SK-N-SH treated with all-trans-retinoic acid at 6 μM for 48 hours (cell line): ENCODE results near the gene PEMT.

Experiments used
- ATAC-seq: fragments of 200-7000 bp; cut with Tn5 transposase; 3 replicates; pipeline ENCODE4 v1.9.1; 2020; ENCODE audit warnings: mild to moderate bottlenecking, moderate library complexity
- BACH2 ChIP-seq: fragments of 250-450 bp; sonication (Bioruptor Pico); IDR thresholded peaks from 2 replicates; pipeline ENCODE4 v1.9.0; 2021; ENCODE audit warnings: mild to moderate bottlenecking, borderline replicate concordance
- CSDC2 ChIP-seq: fragments of 250-450 bp; sonication (Bioruptor Pico); IDR thresholded peaks from 2 replicates; pipeline ENCODE4 v1.5.0; 2020; ENCODE audit warnings: mild to moderate bottlenecking, moderate library complexity
- ESRRG ChIP-seq: fragments of 250-450 bp; sonication (Bioruptor Pico); IDR thresholded peaks from 2 replicates; pipeline ENCODE4 v1.6.1; 2021; ENCODE audit warnings: mild to moderate bottlenecking
- GLIS3 ChIP-seq: fragments of 250-450 bp; sonication (Bioruptor Pico); IDR thresholded peaks from 2 replicates; pipeline ENCODE4 v1.5.0; 2020; ENCODE audit warnings: mild to moderate bottlenecking, moderate library complexity
- OSR1 ChIP-seq: fragments of 250-450 bp; sonication (Bioruptor Pico); IDR thresholded peaks from 2 replicates; pipeline ENCODE4 v1.8.0; 2022; ENCODE audit warnings: moderate library complexity, mild to moderate bottlenecking, inconsistent platforms
- PPARA ChIP-seq: fragments of 250-450 bp; sonication (Bioruptor Pico); IDR thresholded peaks from 2 replicates; pipeline ENCODE4 v1.5.0; 2020; ENCODE audit warnings: mild to moderate bottlenecking, borderline replicate concordance
- SNAI2 ChIP-seq: fragments of 250-450 bp; sonication (Bioruptor Pico); IDR thresholded peaks from 2 replicates; pipeline ENCODE4 v1.5.0; 2020; ENCODE audit warnings: mild to moderate bottlenecking, moderate library complexity
- TCF4 ChIP-seq: fragments of 250-450 bp; sonication (Bioruptor Pico); IDR thresholded peaks from 2 replicates; pipeline ENCODE4 v1.8.0; 2021; ENCODE audit warnings: mild to moderate bottlenecking, moderate library complexity, borderline replicate concordance
- TOX ChIP-seq: fragments of 250-450 bp; sonication (Bioruptor Pico); IDR thresholded peaks from 2 replicates; pipeline ENCODE4 v1.8.0; 2021; ENCODE audit warnings: mild to moderate bottlenecking, moderate library complexity, borderline replicate concordance
- ZC3H10 ChIP-seq: fragments of 250-450 bp; sonication (Bioruptor Pico); IDR thresholded peaks from 2 replicates; pipeline ENCODE4 v1.5.1; 2021; ENCODE audit warnings: mild to moderate bottlenecking, moderate library complexity
- ZFP3 ChIP-seq: fragments of 250-450 bp; sonication (Bioruptor Pico); IDR thresholded peaks from 2 replicates; pipeline ENCODE4 v1.5.0; 2020; ENCODE audit warnings: mild to moderate bottlenecking, moderate library complexity
- ZFP30 ChIP-seq: fragments of 450-650 bp; formaldehyde crosslinking; IDR thresholded peaks from 2 replicates; pipeline ENCODE4 v1.5.0; 2022; ENCODE audit warnings: mild to moderate bottlenecking, moderate library complexity
- ZNF565 ChIP-seq: fragments of 450-650 bp; formaldehyde crosslinking; conservative IDR thresholded peaks from 2 replicates; pipeline ENCODE4 v1.5.0; 2020; ENCODE audit warnings: low read depth, mild to moderate bottlenecking, moderate library complexity
- ZNF70 ChIP-seq: fragments of 450-650 bp; formaldehyde crosslinking; IDR thresholded peaks from 2 replicates; pipeline ENCODE4 v1.5.0; 2020; ENCODE audit warnings: mild to moderate bottlenecking, moderate library complexity
- ZNF8 ChIP-seq: fragments of 450-650 bp; formaldehyde crosslinking; IDR thresholded peaks from 2 replicates; pipeline ENCODE4 v1.5.0; 2020; ENCODE audit warnings: mild to moderate bottlenecking, moderate library complexity
- TF ChIP-seq, protein P1 (sequence below): fragments of 250-450 bp; sonication (Bioruptor Pico); IDR thresholded peaks from 2 replicates; pipeline ENCODE4 v1.5.1; 2020; ENCODE audit warnings: low read depth, mild to moderate bottlenecking, moderate library complexity
- TF ChIP-seq, protein P2 (sequence below): fragments of 250-450 bp; sonication (Bioruptor Pico); IDR thresholded peaks from 2 replicates; pipeline ENCODE4 v1.5.0; 2020; ENCODE audit warnings: mild to moderate bottlenecking, moderate library complexity
- TF ChIP-seq, protein P3 (sequence below): fragments of 250-450 bp; sonication (Bioruptor Pico); IDR thresholded peaks from 2 replicates; pipeline ENCODE4 v1.8.0; 2021; ENCODE audit warnings: low read depth, mild to moderate bottlenecking, moderate library complexity, borderline replicate concordance
- TF ChIP-seq, protein P4 (sequence below): fragments of 250-450 bp; sonication (Bioruptor Pico); IDR thresholded peaks from 2 replicates; pipeline ENCODE4 v1.5.1; 2021; ENCODE audit warnings: mild to moderate bottlenecking, moderate library complexity
- TF ChIP-seq, protein P5 (sequence below): fragments of 250-450 bp; sonication (Bioruptor Pico); IDR thresholded peaks from 2 replicates; pipeline ENCODE4 v1.8.0; 2020; ENCODE audit warnings: mild to moderate bottlenecking, moderate library complexity, borderline replicate concordance

The PEMT gene

DNA sequence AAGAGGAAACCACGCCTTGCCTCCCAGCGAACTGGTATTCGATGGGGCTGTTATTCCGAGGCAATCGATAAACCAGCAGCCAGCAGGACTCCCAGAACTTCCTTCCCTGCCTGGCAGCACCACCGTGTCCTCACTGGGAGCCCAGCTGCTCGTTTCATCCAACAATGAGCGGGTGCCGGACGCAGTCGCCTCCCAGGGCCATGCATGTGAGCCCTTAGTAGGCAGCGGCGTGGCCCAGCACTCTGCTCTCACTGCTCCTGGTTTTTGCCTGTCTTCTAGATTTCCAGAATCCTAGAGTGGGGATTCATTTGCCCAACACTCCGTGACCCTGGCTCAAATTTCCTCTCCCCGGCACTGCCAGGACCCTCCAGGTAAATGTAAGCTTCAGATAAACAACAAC lies 66.2 kb downstream of the PEMT start (continued):
- TF ChIP-seq GLIS3 (no peak), ESRRG (CRISPR knock-in tag) (no peak), CSDC2 (CRISPR knock-in tag) (no peak), PPARA (CRISPR knock-in tag) (no peak), ZNF70 (CRISPR knock-in tag) (no peak), OSR1 (CRISPR knock-in tag) (no peak), ZNF8 (CRISPR knock-in tag) (no peak)

DNA sequence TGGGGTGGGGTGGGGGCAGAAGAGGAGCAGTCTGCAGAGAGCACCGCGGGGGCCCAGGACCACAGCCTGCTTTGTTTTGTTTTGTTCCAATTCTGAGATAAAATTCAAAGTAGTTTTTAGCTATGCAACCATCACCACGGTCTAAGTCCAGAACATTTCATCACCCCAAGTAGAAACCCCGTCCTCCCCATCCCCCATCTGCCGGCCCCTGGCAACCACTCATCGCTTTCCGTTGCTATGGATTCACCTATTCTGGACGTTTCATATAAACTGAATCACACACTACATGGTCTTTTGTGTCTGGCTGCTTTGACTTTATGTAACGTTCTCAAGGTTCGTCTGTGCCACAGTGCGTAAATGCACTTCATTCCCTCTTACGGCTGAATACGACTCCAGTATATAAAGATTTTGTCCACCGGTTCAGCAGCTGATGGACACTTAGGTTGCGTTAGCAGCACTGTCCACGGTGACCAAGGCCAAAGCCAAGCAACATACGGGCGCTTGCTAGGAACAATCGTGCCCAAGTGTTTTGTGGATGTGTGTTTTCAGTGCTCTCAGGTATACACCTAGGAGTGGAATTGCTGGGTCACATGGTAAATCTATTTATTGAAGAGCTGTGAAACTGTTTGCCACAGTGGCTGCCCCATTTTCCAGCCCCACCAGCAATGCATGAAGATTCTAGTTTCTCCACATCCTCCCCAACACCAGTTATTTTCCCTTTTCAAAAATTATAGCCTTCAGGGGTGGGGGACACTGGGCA lies 67.6 kb downstream of the PEMT start:
- TF ChIP-seq ZFP3 (no peak), ZNF8 (CRISPR knock-in tag) (no peak), ZNF565 (no peak), TCF4 (CRISPR knock-in tag) (no peak), ZFP30 (CRISPR knock-in tag) (no peak), PPARA (CRISPR knock-in tag) (no peak), CSDC2 (CRISPR knock-in tag) (no peak), ZC3H10 (no peak)
- TF ChIP-seq, protein P1, sequence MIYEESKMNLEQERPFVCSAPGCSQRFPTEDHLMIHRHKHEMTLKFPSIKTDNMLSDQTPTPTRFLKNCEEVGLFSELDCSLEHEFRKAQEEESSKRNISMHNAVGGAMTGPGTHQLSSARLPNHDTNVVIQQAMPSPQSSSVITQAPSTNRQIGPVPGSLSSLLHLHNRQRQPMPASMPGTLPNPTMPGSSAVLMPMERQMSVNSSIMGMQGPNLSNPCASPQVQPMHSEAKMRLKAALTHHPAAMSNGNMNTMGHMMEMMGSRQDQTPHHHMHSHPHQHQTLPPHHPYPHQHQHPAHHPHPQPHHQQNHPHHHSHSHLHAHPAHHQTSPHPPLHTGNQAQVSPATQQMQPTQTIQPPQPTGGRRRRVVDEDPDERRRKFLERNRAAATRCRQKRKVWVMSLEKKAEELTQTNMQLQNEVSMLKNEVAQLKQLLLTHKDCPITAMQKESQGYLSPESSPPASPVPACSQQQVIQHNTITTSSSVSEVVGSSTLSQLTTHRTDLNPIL (CRISPR knock-in tag), result no peak
- TF ChIP-seq, protein P2, sequence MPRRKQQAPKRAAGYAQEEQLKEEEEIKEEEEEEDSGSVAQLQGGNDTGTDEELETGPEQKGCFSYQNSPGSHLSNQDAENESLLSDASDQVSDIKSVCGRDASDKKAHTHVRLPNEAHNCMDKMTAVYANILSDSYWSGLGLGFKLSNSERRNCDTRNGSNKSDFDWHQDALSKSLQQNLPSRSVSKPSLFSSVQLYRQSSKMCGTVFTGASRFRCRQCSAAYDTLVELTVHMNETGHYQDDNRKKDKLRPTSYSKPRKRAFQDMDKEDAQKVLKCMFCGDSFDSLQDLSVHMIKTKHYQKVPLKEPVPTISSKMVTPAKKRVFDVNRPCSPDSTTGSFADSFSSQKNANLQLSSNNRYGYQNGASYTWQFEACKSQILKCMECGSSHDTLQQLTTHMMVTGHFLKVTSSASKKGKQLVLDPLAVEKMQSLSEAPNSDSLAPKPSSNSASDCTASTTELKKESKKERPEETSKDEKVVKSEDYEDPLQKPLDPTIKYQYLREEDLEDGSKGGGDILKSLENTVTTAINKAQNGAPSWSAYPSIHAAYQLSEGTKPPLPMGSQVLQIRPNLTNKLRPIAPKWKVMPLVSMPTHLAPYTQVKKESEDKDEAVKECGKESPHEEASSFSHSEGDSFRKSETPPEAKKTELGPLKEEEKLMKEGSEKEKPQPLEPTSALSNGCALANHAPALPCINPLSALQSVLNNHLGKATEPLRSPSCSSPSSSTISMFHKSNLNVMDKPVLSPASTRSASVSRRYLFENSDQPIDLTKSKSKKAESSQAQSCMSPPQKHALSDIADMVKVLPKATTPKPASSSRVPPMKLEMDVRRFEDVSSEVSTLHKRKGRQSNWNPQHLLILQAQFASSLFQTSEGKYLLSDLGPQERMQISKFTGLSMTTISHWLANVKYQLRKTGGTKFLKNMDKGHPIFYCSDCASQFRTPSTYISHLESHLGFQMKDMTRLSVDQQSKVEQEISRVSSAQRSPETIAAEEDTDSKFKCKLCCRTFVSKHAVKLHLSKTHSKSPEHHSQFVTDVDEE (CRISPR knock-in tag), result no peak
- TF ChIP-seq, protein P3, sequence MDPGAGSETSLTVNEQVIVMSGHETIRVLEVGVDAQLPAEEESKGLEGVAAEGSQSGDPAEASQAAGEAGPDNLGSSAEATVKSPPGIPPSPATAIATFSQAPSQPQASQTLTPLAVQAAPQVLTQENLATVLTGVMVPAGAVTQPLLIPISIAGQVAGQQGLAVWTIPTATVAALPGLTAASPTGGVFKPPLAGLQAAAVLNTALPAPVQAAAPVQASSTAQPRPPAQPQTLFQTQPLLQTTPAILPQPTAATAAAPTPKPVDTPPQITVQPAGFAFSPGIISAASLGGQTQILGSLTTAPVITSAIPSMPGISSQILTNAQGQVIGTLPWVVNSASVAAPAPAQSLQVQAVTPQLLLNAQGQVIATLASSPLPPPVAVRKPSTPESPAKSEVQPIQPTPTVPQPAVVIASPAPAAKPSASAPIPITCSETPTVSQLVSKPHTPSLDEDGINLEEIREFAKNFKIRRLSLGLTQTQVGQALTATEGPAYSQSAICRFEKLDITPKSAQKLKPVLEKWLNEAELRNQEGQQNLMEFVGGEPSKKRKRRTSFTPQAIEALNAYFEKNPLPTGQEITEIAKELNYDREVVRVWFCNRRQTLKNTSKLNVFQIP, result no peak
- ATAC-seq, result no peak

DNA sequence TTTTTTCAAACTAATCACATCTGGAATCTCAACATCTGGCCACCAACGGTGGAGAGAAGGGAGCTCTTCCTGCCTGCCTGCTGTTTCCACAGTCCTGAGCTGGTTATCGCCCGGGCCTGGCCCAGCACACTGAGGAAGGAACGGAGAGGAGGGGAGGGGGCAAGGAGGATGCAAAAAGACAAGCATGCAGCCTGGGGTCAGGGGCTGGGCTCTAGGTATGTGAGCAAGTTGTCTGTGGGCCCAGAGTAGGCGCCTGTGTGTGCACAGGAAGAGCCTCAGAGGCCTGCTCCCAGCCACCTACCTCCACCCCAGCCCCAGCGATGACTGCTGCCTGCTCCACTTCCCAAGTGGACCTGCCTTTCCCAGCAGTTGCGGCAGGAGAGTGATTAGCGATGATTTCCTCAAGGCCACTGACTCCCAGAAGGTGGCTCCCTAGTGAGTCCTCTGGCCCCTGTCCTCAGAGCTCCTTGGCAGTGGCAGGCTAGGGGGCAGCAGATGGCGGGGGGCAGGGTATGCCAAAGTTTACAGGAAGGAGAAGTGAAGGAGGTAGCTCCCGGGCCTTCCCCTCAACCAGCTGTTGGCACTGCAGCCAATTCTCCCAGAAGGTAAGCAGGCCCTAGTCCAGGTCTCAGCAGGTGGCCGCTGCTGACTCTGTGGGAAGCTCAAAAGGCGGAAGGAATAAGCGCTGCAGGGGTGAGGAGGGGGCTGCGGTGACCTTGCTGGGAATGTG lies 68.3 kb downstream of the PEMT start:
- ATAC-seq, result no peak
- TF ChIP-seq SNAI2 (CRISPR knock-in tag), result no peak
- no peak for TF ChIP-seq TCF4 (CRISPR knock-in tag)
- TF ChIP-seq, protein P3, result no peak
- TF ChIP-seq PPARA (CRISPR knock-in tag), result no peak
- TF ChIP-seq TOX (CRISPR knock-in tag), result no peak
- TF ChIP-seq, protein P4, sequence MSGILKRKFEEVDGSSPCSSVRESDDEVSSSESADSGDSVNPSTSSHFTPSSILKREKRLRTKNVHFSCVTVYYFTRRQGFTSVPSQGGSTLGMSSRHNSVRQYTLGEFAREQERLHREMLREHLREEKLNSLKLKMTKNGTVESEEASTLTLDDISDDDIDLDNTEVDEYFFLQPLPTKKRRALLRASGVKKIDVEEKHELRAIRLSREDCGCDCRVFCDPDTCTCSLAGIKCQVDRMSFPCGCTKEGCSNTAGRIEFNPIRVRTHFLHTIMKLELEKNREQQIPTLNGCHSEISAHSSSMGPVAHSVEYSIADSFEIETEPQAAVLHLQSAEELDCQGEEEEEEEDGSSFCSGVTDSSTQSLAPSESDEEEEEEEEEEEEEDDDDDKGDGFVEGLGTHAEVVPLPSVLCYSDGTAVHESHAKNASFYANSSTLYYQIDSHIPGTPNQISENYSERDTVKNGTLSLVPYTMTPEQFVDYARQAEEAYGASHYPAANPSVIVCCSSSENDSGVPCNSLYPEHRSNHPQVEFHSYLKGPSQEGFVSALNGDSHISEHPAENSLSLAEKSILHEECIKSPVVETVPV, result no peak
- TF ChIP-seq, protein P5, sequence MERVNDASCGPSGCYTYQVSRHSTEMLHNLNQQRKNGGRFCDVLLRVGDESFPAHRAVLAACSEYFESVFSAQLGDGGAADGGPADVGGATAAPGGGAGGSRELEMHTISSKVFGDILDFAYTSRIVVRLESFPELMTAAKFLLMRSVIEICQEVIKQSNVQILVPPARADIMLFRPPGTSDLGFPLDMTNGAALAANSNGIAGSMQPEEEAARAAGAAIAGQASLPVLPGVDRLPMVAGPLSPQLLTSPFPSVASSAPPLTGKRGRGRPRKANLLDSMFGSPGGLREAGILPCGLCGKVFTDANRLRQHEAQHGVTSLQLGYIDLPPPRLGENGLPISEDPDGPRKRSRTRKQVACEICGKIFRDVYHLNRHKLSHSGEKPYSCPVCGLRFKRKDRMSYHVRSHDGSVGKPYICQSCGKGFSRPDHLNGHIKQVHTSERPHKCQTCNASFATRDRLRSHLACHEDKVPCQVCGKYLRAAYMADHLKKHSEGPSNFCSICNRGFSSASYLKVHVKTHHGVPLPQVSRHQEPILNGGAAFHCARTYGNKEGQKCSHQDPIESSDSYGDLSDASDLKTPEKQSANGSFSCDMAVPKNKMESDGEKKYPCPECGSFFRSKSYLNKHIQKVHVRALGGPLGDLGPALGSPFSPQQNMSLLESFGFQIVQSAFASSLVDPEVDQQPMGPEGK, result no peak
- TF ChIP-seq, protein P1 (CRISPR knock-in tag), result no peak
- TF ChIP-seq ZC3H10, result no peak
- no peak for TF ChIP-seq OSR1 (CRISPR knock-in tag)
- TF ChIP-seq, protein P2 (CRISPR knock-in tag), result no peak
- TF ChIP-seq BACH2 (CRISPR knock-in tag), result no peak
- no peak for TF ChIP-seq GLIS3
- TF ChIP-seq ZFP30 (CRISPR knock-in tag), result no peak
- TF ChIP-seq CSDC2 (CRISPR knock-in tag), result no peak
